Epithelial cell of proximal tubule (primary cell): ENCODE measurements around the gene GABARAP. TPM values are rescaled to one million over a fixed set of nuclear protein-coding genes. Genes with fewer than 3 reads are reported as not detected.

Source experiments
- DNase-seq: peaks from one replicate; pipeline ENCODE4 v3.0.0-alpha.2; 2011; ENCODE audit warnings: low read depth
- H3K4me3 ChIP-seq: 2 replicates; pipeline ENCODE4 v1.5.1; 2011; ENCODE audit warnings: low read depth, mild to moderate bottlenecking, low read length
- total RNA-seq: library from RNA; depleted of rRNA; stranded (reverse); fragments of >200 nt; gene quantifications from 2 replicates; pipeline ENCODE4 v1.2.3, GENCODE V29; 2015
- TF ChIP-seq, protein P1 (sequence below): conservative IDR thresholded peaks from 2 replicates; pipeline ENCODE4 v1.5.1; 2012; ENCODE audit warnings: low read depth, mild to moderate bottlenecking, low read length

GABARAP gene
- total RNA-seq, 1 donor from 2014 or later: 570 TPM

DNA sequence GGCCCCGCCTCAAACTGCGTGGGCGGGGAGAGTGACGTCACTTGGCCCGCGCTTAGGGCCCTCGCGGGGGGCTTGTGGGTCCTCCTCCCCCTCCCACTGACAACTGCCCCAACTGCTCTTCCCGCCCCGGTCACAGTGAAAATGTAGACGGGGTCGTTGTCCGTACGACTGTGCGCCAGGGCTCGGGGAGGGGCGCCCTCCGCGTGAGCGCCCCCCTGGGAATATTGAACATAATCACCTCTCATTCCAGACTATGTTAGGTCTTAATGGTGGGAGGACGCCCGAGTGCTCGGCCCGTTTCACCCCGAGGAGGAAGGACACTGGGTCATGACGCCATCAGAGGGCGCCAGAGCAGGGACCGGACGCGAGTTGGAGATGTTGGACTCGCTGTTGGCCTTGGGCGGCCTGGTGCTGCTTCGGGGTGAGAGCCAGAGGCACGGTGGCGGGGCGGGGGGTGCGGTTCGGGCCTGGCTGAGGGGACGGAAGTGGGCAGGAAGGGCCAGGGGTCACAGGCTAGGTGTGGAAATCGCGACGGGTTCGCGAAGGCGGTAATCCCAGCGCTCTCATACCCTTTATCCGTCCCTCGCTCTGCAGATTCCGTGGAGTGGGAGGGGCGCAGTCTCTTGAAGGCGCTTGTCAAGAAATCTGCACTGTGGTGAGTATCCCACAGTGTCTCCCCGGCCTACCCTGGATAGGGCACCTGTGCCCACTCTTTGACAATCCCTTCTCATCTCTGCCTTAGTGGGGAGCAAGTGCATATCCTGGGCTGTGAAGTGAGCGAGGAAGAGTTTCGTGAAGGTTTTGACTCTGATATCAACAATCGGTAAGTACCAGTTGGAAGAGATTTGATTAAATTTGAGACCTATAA lies 10.2 kb upstream of the GABARAP start, which contains the start of gene ELP5:
TSS of gene ELP5 (plus strand) at position 40 of the 868 bp plus-strand sequence. CDS start at position 376, 336 bp downstream.
- TF ChIP-seq, protein P1, sequence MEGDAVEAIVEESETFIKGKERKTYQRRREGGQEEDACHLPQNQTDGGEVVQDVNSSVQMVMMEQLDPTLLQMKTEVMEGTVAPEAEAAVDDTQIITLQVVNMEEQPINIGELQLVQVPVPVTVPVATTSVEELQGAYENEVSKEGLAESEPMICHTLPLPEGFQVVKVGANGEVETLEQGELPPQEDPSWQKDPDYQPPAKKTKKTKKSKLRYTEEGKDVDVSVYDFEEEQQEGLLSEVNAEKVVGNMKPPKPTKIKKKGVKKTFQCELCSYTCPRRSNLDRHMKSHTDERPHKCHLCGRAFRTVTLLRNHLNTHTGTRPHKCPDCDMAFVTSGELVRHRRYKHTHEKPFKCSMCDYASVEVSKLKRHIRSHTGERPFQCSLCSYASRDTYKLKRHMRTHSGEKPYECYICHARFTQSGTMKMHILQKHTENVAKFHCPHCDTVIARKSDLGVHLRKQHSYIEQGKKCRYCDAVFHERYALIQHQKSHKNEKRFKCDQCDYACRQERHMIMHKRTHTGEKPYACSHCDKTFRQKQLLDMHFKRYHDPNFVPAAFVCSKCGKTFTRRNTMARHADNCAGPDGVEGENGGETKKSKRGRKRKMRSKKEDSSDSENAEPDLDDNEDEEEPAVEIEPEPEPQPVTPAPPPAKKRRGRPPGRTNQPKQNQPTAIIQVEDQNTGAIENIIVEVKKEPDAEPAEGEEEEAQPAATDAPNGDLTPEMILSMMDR: peak; percentile 9
- peak within 1 kb of the TSS; percentile 73 for H3K4me3 ChIP-seq
- peak; percentile 68 for DNase-seq

- DNase-seq: peak; percentile 97
- TF ChIP-seq, protein P1: no peak
- peak within 1 kb of the TSS; percentile 73 for H3K4me3 ChIP-seq
Measured at GRCh38 chr17:7251661-7252175, 9.5 kb upstream of the GABARAP start, which contains the start of gene CTDNEP1. CTDNEP1 (minus strand) TSS chr17:7251734; CDS start chr17:7251296, 438 bp downstream.

DNA sequence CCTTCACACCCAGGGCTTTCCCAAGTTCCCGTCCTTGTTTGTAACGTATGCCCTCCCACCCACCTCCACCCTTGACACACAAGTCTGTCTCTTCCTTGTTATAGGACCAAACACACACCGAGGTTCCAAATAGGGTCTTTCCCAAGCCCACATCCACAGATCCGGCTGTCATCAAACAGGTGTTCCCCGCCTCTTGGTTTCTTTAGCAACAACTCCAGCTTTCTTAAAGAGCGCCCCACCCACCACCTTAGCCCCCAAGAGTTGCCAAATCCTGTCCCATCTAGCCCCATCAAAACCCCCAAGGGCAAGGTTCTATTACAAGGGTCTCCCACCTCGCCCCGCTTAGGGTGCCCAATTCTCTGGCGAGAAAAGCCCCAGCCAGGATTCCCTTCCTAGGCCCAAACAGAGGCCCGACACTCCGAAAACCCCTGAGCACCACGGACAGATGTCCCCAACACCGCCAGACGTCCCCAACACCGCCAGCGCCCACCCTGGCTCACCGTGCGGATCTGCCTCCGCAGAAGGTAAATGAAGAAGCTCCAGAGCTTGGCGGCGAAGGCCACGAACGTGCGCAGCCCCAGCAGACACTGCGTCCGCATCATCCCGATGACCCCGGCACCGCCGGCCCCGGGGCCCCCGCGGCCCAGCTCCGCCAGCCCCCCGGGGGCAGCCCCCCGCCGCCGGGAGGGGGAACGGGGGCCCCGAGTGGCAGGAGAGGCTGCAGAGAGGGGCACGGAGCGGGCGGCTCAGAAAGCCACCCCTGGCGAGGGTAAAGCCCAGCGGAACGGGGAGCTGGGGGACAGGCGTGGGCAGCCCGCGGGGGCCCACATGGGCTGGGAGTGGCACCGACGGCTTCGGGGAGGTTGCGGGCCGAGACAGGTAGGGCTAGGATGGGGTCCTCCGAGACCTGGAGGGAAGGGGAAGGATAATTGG lies 8.7 kb upstream of the GABARAP start:
- TF ChIP-seq, protein P1: no peak
- H3K4me3 ChIP-seq: peak overlapping the region; percentile 73
- DNase-seq: no peak

- TF ChIP-seq, protein P1: no peak
- peak overlapping the region; percentile 73 for H3K4me3 ChIP-seq
- DNase-seq: no peak
Measured at GRCh38 chr17:7249830-7250229, 7.6 kb upstream of the GABARAP start.

GRCh38 chr17:7249214-7249613 lies 7.0 kb upstream of the GABARAP start:
- no peak for DNase-seq
- TF ChIP-seq, protein P1: no peak
- no peak overlapping the region for H3K4me3 ChIP-seq

- TF ChIP-seq, protein P1: no peak
- DNase-seq: no peak
- no peak overlapping the region for H3K4me3 ChIP-seq
Measured at GRCh38 chr17:7248796-7249195, 6.5 kb upstream of the GABARAP start.
